Measurements from ENCODE around the gene DCAF15. TPM values are rescaled to one million over a fixed set of nuclear protein-coding genes. Genes with fewer than 3 reads are reported as not detected.

The DCAF15 gene
- total RNA-seq, 1 donor from 2014 or later = 76.4 TPM

GRCh38 chr19:13989487-13989886 is 37.2 kb downstream of the DCAF15 start:
- intact Hi-C loops (cut with micrococcal nuclease) = loop anchor here (5.0 kb wide), 1 partner anchor 1138 kb away; a partner anchor contains a TSS

GRCh38 chr19:13990085-13990484 is 37.8 kb downstream of the DCAF15 start:
- intact Hi-C loops (cut with micrococcal nuclease) = no loop called here

GRCh38 chr19:13992025-13992424 is 39.7 kb downstream of the DCAF15 start:
- intact Hi-C loops (cut with micrococcal nuclease) = no loop called here

GRCh38 chr19:13993590-13994300 is 41.4 kb downstream of the DCAF15 start:
- intact Hi-C loops (cut with micrococcal nuclease) = no loop called here

- intact Hi-C loops (cut with micrococcal nuclease) = no loop called here
Observed at GRCh38 chr19:13995017-13995728, 42.9 kb downstream of the DCAF15 start.

GRCh38 chr19:13995878-13996765 is 43.8 kb downstream of the DCAF15 start:
- intact Hi-C loops (cut with micrococcal nuclease) = no loop called here

- intact Hi-C loops (cut with micrococcal nuclease) = no loop called here
Observed at GRCh38 chr19:13996928-13997630, 44.8 kb downstream of the DCAF15 start.

GRCh38 chr19:13997631-13997962 is 45.3 kb downstream of the DCAF15 start:
- intact Hi-C loops (cut with micrococcal nuclease) = no loop called here

GRCh38 chr19:13998426-13998825 is 46.1 kb downstream of the DCAF15 start:
- intact Hi-C loops (cut with micrococcal nuclease) = no loop called here

- intact Hi-C loops (cut with micrococcal nuclease) = no loop called here
Observed at GRCh38 chr19:13999085-13999484, 46.8 kb downstream of the DCAF15 start.

- intact Hi-C loops (cut with micrococcal nuclease) = loop anchor here (10.0 kb wide), 1 partner anchor 524 kb away; the partner anchor contains the start of gene TECR
Observed at GRCh38 chr19:14000691-14001375, 48.5 kb downstream of the DCAF15 start.

- intact Hi-C loops (cut with micrococcal nuclease) = loop anchor here (1.0 to 10.0 kb wide), 2 partner anchors 16 to 522 kb away; partner anchors contain the start of gene TECR
Observed at GRCh38 chr19:14002571-14003250, 50.4 kb downstream of the DCAF15 start.

GRCh38 chr19:14003251-14004055 is 51.1 kb downstream of the DCAF15 start:
- intact Hi-C loops (cut with micrococcal nuclease) = loop anchor here (10.0 kb wide), 1 partner anchor 521 kb away; the partner anchor contains the start of gene TECR

- intact Hi-C loops (cut with micrococcal nuclease) = loop anchor here (5.0 to 10.0 kb wide), 3 partner anchors 378 to 852 kb away; partner anchors contain the start of genes ADGRE5, IER2, STX10 and TECR
Observed at GRCh38 chr19:14004619-14005348, 52.5 kb downstream of the DCAF15 start.

GRCh38 chr19:14005349-14006084 is 53.2 kb downstream of the DCAF15 start:
- intact Hi-C loops (cut with micrococcal nuclease) = loop anchor here (1.0 to 10.0 kb wide), 16 partner anchors 19 to 853 kb away; partner anchors contain the start of genes ADGRE5, ASF1B, BRME1 and CC2D1A

- intact Hi-C loops (cut with micrococcal nuclease) = loop anchor here (1.0 to 10.0 kb wide), 16 partner anchors 20 to 854 kb away; partner anchors contain the start of genes ADGRE5, ASF1B, BRME1 and CC2D1A
Observed at GRCh38 chr19:14006085-14006765, 53.9 kb downstream of the DCAF15 start, which contains the start of gene RFX1. TSS of gene RFX1 (minus strand) at chr19:14006320. CDS start at chr19:13993843, 12,477 bp downstream.

Data from T-helper 1 cell treated with Interleukin-12 subunit alpha and Interleukin-12 subunit beta and Interleukin-4 antibody, amounts not matched to agents 30 ng/mL and 1 ng/mL, for 36 hours (primary cell).